Nephron progenitor cell (in vitro differentiated cells): ENCODE results near the gene DUS2.

ENCODE experiments used
- DNase-seq: peaks from one replicate; pipeline ENCODE4 v3.0.0; 2021
- H3K27ac Mint-ChIP-seq: 2 replicates; pipeline ENCODE4 v1.8.0; 2021; ENCODE audit warnings: mild to moderate bottlenecking, moderate library complexity, mixed read lengths
- H3K27me3 Mint-ChIP-seq: 2 replicates; pipeline ENCODE4 v1.8.0; 2021; ENCODE audit warnings: mild to moderate bottlenecking, low read depth, mixed read lengths; ENCODE audit not compliant: poor library complexity
- H3K36me3 Mint-ChIP-seq: 2 replicates; pipeline ENCODE4 v1.8.0; 2021; ENCODE audit warnings: low read depth, mixed read lengths
- H3K4me1 Mint-ChIP-seq: 2 replicates; pipeline ENCODE4 v1.8.0; 2021; ENCODE audit warnings: mixed read lengths
- H3K4me3 Mint-ChIP-seq: 2 replicates; pipeline ENCODE4 v1.8.0; 2021; ENCODE audit warnings: mild to moderate bottlenecking, moderate library complexity, mixed read lengths
- H3K9me3 Mint-ChIP-seq: 2 replicates; pipeline ENCODE4 v1.8.0; 2021; ENCODE audit warnings: mild to moderate bottlenecking, moderate library complexity, mixed read lengths
- TF ChIP-seq, protein P1 (sequence below): fragments of 200-600 bp; sonication (generic); IDR thresholded peaks from 2 replicates; pipeline ENCODE4 v1.5.0; 2021; ENCODE audit warnings: antibody characterized with exemption

The DUS2 gene

DNA sequence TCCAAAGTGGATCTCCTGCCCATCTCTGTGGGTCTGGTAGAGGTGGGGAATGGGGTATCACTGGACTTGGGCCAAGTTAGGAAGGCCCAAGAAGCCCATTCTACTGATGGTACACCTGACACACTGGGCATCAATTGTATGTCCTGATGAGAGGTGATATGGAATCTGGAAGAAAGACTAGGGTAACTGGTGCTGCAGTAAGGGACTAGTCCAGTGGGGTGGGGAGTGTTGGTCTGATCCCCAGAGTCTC is 56.2 kb downstream of the DUS2 start:
- peak overlapping the region; percentile 30 for H3K4me3 Mint-ChIP-seq
- H3K4me1 Mint-ChIP-seq = peaks cover 70% of the 10 kb centered on the region
- peaks cover 27% of the 10 kb centered on the region for H3K36me3 Mint-ChIP-seq
- TF ChIP-seq, protein P1, sequence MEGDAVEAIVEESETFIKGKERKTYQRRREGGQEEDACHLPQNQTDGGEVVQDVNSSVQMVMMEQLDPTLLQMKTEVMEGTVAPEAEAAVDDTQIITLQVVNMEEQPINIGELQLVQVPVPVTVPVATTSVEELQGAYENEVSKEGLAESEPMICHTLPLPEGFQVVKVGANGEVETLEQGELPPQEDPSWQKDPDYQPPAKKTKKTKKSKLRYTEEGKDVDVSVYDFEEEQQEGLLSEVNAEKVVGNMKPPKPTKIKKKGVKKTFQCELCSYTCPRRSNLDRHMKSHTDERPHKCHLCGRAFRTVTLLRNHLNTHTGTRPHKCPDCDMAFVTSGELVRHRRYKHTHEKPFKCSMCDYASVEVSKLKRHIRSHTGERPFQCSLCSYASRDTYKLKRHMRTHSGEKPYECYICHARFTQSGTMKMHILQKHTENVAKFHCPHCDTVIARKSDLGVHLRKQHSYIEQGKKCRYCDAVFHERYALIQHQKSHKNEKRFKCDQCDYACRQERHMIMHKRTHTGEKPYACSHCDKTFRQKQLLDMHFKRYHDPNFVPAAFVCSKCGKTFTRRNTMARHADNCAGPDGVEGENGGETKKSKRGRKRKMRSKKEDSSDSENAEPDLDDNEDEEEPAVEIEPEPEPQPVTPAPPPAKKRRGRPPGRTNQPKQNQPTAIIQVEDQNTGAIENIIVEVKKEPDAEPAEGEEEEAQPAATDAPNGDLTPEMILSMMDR = no peak
- H3K9me3 Mint-ChIP-seq = no peaks in the 10 kb centered on the region
- H3K27me3 Mint-ChIP-seq = no peaks in the 10 kb centered on the region
- H3K27ac Mint-ChIP-seq = no peak overlapping the region
- no peak for DNase-seq

- Mint-ChIP-seq H3K36me3 (peaks cover 22% of the 10 kb centered on the region), H3K4me3 (peak overlapping the region; percentile 30), H3K27me3 (no peaks in the 10 kb centered on the region), H3K4me1 (peaks cover 67% of the 10 kb centered on the region), H3K27ac (peak overlapping the region; percentile 69), H3K9me3 (no peaks in the 10 kb centered on the region)
- DNase-seq = peak; percentile 62
- TF ChIP-seq, protein P1 = no peak
Measured at GRCh38 chr16:68079626-68080344, 56.7 kb downstream of the DUS2 start.

DNA sequence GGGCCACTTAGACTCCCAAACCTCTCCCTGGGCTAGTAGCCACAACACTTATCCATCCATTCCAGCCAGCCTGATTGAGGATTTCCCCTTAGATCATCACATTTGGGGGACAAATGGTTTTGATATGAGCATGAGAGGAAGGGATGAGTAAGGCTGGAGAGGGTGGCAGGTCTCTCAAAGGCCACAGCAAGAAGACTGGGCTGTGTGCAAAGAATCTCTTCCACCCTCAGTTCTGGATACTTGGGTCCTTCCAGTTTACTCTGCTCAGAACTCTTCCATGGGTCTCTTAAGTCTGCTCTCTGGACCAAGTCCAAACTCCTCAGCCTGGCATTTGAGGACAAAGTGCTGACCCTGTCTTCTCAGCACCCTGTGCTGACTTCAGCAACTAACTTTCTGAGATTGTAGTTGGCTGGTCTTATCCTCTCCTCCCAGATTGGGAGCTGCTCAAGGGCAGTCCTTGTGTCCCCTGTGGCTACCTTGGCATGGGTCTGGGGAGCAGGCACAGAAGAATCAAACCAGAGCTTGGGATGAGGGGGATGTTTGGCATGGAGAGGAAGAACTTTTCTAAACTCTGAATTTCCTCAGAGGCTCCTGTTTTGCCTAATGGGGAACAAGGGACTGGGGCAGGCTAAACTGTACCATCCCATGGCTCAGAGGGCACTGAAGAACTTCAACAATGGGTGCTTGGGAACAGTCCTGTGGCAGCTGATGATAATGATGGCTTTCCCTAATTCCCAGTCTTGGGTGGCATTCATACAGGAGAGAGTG is 59.0 kb downstream of the DUS2 start:
- DNase-seq = no peak
- Mint-ChIP-seq H3K36me3 (peaks cover 9% of the 10 kb centered on the region), H3K4me3 (no peak overlapping the region), H3K4me1 (peaks cover 66% of the 10 kb centered on the region), H3K27me3 (no peaks in the 10 kb centered on the region), H3K27ac (no peak overlapping the region), H3K9me3 (no peaks in the 10 kb centered on the region)
- TF ChIP-seq, protein P1 = no peak

- DNase-seq = no peak
- H3K36me3 Mint-ChIP-seq = peaks cover 7% of the 10 kb centered on the region
- H3K27me3 Mint-ChIP-seq = no peaks in the 10 kb centered on the region
- H3K4me1 Mint-ChIP-seq = peaks cover 70% of the 10 kb centered on the region
- H3K27ac Mint-ChIP-seq = no peak overlapping the region
- no peak overlapping the region for H3K4me3 Mint-ChIP-seq
- no peaks in the 10 kb centered on the region for H3K9me3 Mint-ChIP-seq
- TF ChIP-seq, protein P1 = no peak
Measured at GRCh38 chr16:68082629-68083238, 59.6 kb downstream of the DUS2 start.

DNA sequence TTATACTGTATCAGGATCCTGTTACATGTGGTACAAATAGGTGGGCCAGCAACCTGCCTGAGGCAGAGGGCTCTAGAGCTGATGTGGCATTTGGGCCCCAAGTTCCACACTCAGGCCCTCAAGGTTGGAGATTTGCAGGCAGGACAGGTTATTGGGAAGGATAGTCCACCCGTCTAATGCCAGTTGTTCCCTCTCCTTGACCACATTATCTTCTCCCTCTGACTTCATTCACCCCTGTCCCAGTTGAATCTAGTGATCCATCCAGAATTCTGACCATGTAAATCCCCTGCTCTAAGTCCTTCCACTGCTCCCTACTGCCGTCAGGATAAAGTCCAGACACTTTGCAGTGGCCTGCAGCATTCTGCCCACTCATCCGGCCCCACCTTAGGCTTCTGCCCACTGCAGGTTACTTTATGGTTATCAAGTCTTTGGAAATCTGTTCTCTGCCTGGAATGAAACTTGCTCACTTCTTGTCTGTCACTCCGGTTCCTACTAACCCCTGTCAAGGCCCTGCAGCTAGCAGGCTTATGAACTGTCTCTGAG is 60.2 kb downstream of the DUS2 start:
- no peaks in the 10 kb centered on the region for H3K9me3 Mint-ChIP-seq
- H3K4me3 Mint-ChIP-seq = peak overlapping the region; percentile 85
- H3K27me3 Mint-ChIP-seq = no peaks in the 10 kb centered on the region
- H3K27ac Mint-ChIP-seq = peak overlapping the region; percentile 60
- no peak for DNase-seq
- peaks cover under 1% of the 10 kb centered on the region for H3K36me3 Mint-ChIP-seq
- peaks cover 69% of the 10 kb centered on the region for H3K4me1 Mint-ChIP-seq
- TF ChIP-seq, protein P1 = no peak
